ENCODE data around the gene SLC12A5.
"Not testable (repeated sequence)": the region's sequence is repeated elsewhere in the genome, so short reads cannot be mapped to it uniquely, and the experiment has no call there.

The SLC12A5 gene

GRCh38 chr20:46084805-46085178, 55.8 kb downstream of the SLC12A5 start:
- no peak for DNase-seq

- DNase-seq, result no peak
Measured at GRCh38 chr20:46085179-46085851, 56.3 kb downstream of the SLC12A5 start.

- no peak for DNase-seq
Measured at GRCh38 chr20:46087161-46087560, 58.1 kb downstream of the SLC12A5 start.

DNA sequence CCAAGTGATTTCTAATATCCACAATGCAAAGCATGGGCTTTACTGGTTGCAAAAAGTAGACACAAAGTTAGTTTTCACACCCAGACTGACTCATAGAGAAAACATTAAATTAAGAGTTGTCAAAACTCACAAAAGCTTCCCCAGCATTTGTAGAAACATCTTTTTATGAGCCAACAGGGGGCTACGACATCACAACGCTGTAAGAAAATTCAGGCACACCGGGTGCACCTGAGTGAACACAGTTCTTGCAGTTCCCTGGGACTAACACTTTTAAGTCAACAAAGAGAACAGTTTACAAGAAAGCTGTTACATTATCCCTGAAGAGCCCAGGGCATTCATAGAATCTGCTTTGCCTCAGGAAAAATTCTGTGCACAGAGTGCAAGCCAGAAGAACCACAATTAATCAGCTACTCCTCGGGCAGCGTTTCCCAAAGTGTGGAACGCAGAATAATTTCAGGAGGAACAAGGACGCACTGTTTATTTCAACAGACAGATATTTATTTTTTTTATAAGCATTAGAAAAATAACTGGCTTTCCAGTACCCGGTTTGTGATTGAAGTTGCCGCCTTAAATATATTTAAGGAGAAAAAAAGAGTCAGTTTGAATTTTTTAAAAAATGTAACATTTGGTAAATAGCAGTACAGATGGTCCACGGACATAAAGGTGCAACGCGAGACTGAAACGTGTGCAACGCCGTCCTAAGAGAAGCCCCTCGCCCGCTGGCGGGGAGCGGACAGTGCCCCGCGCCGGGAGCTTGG, 59.6 kb downstream of the SLC12A5 start:
- DNase-seq, result no peak

DNA sequence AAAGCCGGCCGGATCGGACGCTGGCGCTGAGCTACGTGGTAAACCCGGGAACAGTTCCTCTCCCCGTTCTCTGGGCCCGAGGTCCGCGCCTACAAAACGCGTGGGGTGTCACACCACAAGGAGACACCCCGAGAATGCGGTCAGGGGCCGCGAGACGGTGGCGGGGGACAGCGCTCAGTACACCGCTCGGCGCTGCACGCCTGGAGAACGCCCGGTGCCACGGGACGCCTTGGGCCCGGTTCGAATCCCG, 60.1 kb downstream of the SLC12A5 start:
- DNase-seq, result no peak

- DNase-seq, result peak; percentile 80
Measured at GRCh38 chr20:46089417-46090388, 60.7 kb downstream of the SLC12A5 start, which contains the start of gene NCOA5. Gene NCOA5 (minus strand): TSS chr20:46089962. CDS start chr20:46079424, 10,538 bp downstream.

- DNase-seq, result not testable (repeated sequence)
Measured at GRCh38 chr20:46091622-46092535, 62.9 kb downstream of the SLC12A5 start.

DNA sequence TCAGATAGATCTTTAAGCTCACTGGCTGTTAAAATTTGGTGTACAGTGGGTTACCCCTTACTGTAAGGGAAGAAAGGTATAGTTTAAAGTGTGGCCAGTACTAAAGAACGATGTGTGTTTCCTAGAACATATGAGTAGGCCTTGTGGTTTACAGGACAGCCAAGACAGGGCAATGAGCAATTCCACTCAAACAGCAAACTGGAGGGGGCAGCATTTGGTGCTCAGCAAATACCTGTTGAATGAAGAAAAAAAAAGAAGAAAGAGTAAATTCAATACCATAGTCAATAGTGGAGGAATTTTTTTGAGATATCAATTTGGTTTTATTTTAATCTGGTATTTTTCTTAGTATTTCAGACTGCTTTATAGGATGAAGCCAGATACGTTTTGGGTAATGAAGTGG, 64.5 kb downstream of the SLC12A5 start:
- no peak for DNase-seq

DNA sequence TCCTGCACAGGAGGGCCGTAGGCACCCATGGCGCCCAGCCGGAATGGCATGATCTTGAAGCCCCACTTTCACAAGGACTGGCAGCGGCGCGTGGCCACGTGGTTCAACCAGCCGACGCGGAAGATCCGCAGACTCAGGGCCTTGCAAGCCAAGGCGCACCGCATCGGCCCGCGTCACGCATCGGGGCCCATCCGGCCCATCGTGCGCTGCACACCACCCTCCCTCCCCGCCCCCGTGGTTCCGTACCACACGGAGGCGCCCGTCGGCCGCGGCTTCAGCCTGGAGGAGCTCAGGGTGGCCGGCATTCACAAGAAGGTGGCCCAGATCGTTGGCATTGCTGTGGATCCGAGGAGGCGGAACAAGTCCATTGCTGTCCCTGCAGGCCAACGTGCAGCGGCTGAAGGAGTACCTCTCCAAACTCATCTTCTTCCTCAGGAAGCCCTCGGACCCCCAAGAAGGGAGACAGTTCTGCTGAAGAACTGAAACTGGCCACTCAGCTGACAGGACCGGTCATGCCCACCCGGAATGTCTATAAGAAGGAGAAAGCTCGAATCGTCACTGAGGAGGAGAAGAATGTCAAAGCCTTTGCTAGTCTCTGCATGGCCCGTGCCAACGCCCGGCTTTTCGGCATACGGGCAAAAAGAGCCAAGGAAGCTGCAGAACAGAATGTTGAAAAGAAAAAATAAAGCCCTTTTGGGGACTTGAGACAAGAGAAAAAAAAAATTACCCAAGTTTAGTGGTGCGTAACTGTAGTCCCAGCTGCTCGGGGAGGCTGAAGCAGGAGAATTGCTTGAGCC, 70.7 kb downstream of the SLC12A5 start:
- DNase-seq, result no peak

GRCh38 chr20:46100444-46100843, 71.4 kb downstream of the SLC12A5 start:
- not testable (repeated sequence) for DNase-seq

GRCh38 chr20:46100988-46101387, 72.0 kb downstream of the SLC12A5 start:
- DNase-seq, result no peak

DNA sequence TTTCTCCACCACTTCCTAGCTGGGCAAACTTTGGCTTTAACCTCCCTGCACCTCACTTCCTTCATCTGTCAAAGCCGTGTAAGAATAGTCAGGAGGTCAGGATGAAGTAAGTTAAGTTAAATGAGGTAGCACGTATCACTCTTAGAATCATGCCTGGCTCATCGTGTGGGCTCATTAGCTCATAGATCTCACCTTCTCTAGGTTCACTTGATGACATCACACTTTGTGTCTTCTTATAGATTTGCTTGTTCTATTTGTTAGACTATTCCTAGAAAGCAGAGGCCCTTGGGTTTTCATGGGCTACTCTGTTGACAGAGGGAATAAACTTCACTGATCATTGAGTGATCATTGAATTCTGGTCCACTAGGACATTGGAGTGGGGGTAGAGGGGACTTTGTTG, 72.9 kb downstream of the SLC12A5 start:
- DNase-seq, result no peak

GRCh38 chr20:46102940-46103339, 73.9 kb downstream of the SLC12A5 start:
- no peak for DNase-seq

DNA sequence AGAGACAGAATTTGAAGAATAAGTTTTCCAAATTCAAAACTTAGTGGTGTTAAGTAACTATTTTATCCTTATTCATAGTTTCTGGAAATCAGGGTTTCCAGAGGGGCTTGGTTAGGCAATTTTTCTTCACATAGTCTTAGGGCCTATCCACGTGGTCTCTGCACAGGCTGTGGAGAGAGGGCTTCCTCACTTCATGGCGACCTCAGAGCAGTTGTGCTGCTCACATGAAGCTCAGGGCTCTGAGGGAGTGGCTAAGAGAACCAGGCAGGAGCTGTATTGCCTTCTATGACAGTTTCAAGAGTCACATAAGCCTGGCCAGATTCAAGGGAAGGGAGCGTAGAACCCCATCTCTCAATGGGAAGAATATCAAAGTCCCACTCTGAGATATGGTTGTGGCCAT, 75.2 kb downstream of the SLC12A5 start:
- DNase-seq, result no peak

GRCh38 chr20:46107061-46107460, 78.0 kb downstream of the SLC12A5 start:
- DNase-seq, result no peak

GRCh38 chr20:46108435-46108841, 79.4 kb downstream of the SLC12A5 start:
- DNase-seq, result no peak

GRCh38 chr20:46108976-46109375, 80.0 kb downstream of the SLC12A5 start:
- no peak for DNase-seq
